NK-92 treated with Interleukin-12 subunit alpha and Interleukin-12 subunit beta, amount 100 ng/mL, for 24 hours (cell line): ENCODE data around the gene PROZ.
"Not testable (repeated sequence)": the region's sequence is repeated elsewhere in the genome, so short reads cannot be mapped to it uniquely, and the experiment has no call there.

Experiments used
- DNase-seq: peaks from one replicate; lab custom pipeline; 2025; lab: John Stamatoyannopoulos, UW

The PROZ gene, protein sequence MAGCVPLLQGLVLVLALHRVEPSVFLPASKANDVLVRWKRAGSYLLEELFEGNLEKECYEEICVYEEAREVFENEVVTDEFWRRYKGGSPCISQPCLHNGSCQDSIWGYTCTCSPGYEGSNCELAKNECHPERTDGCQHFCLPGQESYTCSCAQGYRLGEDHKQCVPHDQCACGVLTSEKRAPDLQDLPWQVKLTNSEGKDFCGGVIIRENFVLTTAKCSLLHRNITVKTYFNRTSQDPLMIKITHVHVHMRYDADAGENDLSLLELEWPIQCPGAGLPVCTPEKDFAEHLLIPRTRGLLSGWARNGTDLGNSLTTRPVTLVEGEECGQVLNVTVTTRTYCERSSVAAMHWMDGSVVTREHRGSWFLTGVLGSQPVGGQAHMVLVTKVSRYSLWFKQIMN

DNA sequence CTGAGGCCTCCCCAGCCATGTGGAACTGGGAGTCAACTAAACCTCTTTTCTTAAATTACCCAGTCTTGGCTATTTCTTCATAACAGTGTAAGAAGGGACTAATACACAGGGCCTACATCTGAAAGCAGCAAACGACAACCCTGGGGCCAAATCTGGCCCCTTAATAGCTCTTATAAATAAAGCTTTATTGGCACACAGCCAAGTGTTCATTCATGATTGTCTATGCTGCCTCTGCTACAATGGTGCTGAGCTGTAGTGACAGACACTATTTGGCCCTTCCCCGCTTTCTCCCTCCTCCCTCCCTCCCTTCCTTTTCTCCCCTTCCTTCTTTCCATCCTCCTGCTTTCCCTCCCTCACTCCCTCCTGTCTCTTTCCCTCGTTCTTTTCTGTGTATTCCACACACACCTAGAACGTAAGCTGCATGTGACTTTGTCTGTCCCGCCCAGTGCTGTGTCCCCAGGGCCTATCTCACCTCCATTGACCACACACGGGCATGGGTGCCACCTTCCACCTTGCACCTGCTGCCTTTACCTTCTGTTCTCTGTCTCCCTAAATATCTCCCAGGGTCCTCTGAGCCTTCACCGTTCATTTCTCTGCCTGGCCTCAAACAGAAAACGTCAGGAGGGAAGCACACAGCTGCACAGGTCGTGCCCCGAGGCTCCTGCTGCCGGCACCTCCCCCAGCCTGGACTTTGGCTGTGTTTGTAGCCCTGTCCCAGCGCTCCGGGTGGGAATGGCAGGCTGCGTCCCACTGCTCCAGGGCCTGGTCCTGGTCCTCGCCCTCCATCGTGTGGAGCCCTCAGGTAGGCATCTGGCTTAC lies at the start of gene PROZ:
PROZ (plus strand) TSS at position 720 of the 819 bp plus-strand sequence; CDS start at position 733, 13 bp downstream.
- no peak for DNase-seq

DNA sequence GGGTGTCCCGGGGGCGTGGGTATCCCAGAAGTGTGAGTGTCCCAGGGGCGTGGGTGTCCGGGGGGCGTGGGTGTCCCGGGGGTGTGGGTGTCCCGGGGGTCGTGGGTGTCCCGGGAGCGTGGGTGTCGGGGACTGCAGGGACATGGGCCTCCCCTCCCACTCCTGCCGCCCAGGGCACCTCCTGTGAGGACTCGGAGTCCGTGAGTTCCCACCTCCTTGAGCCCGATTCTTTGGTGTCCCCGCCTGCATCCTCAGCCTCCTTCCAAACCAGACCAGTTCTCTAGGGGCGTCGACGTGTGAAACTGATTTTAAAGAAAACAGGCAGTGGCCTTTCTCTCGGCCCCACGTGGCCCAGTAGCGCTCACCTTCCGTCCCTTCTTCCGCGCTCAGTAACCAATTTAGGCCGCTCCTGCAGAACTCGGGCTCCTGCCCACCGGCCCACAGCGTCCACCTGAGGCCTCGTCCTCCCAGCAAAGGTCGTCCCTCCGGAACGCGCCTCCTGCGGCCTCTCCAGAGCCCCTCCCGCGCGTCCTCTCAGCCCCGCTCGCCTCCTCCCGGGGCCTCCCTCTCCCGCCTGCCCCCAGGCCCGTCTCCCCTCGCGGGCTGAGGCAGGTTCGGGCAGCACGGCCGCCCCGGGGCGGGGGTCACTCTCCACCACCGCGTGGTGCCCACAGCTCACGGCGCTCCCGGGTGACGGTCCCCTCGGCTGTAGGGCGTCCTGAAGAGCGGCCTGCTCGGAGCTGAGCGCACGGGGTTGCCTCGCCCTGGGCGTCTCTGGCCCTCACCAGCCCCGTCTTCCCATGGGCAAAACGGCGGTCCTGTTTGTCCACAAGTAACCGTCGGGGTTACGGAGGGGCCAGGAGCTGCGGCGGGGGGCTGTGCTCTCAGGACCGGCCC lies 49.0 kb upstream of the PROZ start:
- no peak for DNase-seq

DNA sequence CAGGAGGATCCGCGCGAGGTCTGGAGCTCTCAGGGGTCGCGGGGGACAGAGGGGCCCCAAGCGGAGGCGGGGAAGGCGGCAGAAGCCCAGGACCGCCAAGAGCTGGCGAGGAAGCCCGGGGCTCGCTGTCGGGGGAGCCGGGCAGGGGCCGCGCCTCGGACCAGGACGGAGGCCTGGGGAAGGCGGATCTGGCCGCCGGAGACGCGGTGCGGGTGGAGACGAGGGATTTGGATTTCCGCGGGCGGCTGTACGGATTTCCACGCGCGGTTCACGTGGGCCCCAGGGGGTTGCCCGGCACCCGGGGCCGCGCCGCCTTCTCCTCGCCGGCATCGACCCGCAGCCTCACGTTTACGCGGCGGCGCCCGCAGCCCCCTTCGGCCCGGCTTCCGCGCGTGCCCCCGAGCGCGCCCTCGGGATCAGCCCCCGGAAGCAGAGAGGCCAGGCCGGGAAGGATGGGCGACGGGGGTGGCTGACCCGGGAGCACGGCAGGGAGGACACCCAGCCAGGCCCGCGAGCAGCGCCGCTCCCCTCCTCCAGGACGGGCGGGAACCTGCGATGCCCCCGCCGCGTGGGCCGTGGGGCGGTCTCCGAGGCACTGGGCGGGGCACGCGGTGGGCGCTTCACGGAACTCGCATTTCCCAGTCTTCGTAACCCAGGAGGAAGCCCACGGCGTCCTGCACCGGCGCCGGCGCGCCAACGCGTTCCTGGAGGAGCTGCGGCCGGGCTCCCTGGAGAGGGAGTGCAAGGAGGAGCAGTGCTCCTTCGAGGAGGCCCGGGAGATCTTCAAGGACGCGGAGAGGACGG lies 48.2 kb upstream of the PROZ start:
- no peak for DNase-seq

DNA sequence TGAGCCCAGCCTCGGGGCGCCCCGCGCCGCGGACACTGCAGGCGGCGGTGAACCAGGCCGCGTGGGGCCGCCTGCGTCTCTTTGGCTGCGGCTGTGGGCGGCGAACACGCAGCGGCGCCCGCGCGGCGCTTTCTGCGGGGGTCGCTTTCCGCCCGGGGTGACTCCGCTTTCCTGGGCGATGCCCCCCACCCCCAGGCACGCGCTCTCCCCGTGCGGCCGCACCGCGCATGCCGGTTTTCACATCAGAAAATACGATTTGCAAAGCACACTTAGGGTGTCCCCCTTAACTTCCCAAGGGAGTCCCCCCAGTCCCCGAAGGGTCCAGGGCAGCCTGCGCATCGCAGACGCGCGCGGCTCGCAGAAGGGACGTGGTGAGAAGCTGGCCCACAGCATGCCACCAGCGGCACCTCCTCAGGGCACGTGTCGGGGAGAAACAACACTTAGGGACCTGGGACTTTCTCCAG lies 47.6 kb upstream of the PROZ start:
- DNase-seq, result no peak

DNA sequence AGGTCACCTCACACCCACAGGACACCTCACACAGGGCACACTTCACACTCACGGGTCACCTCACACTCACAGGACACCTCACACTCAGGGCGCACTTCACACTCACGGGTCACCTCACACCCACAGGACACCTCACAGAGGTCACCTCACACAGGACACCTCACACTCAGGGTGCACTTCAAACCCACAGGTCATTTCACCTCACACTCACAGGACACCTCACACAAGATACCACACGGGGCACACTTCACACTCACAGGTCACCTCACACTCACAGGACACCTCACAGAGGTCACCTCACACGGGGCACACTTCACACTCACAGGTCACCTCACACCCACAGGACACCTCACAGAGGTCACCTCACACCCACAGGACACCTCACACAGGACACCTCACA lies 46.6 kb upstream of the PROZ start:
- not testable (repeated sequence) for DNase-seq

DNA sequence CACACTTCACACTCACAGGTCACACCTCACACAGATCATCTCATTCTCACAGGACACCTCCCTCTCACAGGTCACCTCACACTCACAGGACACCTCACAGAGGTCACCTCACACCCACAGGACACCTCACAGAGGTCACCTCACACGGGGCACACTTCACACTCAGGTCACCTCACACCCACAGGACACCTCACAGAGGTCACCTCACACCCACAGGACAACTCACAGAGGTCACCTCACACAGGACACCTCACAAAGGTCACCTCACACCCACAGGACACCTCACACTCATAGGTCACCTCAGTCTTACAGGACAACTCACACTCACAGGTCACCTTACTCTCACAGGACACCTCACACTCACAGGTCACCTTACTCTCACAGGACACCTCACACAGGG lies 46.0 kb upstream of the PROZ start:
- DNase-seq, result not testable (repeated sequence)

DNA sequence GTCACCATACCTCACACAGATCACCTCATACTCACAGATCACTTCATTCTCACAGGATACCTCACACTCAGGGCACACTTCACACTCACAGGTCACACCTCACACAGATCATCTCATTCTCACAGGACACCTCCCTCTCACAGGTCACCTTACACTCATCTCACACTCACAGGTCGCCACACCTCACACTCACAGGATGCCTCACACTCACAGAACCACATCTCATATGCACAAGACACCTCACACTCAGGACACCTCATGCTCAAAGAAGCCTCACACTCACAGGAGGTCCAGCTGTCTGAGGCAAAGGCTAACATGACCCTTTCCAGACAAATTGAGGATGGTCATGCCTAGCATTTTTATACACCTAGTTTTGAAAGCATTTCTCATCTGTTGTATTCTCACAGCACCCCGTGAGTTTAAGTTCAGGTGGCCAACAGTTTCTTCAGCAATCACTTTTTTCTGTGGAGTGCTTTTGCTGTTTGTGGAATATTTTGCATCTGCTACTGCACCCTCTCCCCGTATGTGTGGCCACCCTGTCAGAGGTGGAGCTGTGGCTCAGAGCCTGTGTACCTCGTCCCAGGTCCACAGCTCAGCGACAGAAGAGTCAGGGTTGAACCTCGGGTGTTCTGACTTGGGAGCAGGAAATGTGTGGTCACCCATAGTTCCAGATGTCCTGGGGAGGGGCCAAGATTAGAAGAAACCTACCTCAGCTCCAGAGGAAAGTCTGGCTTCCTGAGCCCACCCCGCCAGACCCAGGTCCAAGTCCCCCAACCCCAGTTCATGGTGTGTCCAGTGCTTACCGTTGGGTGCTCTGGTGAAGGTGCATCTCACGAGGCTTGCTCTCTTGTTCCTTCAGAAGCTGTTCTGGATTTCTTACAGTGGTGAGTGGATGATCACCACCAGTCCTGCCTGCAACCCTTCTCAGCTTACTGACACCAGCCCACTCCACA lies 45.3 kb upstream of the PROZ start:
- no peak for DNase-seq

DNA sequence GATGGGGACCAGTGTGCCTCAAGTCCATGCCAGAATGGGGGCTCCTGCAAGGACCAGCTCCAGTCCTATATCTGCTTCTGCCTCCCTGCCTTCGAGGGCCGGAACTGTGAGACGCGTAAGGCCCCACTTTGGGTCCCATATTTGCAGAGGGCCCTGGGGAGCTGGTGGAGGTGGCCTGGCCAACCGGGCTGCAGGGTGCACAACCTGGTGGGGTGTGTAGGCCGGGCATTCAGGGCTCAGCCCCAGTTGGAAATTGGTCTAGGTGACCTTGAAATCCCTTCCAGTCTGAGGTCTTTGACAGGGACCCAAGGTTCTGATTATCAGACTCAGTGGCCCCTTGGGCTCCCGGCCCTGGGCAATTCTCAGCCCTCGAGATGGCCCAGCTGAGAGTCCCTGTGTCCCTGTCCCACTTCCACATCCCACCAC lies 44.6 kb upstream of the PROZ start:
- DNase-seq, result no peak

DNA sequence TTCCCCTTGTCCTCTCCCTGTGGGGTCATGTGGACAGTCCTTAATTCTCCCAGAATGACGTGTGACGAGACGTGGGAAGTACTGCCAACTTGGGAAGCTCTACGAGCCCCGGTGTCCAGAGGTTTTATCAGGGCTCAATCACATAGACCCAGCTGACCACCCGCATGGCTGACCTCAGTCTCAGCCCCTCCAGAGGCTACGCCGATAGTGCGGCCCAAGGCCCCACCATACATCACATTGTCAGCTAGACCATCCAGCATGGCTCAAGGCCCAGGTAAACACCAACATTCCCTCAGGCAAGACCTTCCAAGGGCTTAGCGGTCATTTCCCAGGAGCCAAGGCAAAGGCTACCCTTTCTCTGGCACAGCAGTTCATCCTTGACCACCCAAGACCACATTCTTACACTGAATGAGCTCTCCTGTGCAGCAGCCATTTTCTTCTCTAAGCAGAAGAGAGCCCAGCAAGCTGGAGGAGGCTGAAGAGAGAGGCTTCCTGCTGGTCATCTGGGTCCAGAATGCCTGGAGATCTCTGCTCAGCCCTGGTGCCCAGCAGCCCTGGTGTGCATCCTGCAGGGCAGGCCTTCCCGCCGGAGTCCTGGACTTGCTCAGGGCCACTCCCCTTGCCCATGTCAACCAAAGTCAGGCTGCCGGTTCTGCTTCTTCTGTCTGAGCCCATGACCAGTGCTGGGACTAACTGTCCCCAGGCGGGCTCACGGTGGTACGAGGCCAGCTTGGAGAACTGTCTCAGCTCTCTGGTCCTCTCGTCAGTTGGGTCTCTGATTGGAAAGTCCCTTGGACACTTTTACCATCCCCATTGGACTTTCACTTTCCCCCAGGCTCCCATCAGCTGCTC lies 43.7 kb upstream of the PROZ start:
- no peak for DNase-seq

DNA sequence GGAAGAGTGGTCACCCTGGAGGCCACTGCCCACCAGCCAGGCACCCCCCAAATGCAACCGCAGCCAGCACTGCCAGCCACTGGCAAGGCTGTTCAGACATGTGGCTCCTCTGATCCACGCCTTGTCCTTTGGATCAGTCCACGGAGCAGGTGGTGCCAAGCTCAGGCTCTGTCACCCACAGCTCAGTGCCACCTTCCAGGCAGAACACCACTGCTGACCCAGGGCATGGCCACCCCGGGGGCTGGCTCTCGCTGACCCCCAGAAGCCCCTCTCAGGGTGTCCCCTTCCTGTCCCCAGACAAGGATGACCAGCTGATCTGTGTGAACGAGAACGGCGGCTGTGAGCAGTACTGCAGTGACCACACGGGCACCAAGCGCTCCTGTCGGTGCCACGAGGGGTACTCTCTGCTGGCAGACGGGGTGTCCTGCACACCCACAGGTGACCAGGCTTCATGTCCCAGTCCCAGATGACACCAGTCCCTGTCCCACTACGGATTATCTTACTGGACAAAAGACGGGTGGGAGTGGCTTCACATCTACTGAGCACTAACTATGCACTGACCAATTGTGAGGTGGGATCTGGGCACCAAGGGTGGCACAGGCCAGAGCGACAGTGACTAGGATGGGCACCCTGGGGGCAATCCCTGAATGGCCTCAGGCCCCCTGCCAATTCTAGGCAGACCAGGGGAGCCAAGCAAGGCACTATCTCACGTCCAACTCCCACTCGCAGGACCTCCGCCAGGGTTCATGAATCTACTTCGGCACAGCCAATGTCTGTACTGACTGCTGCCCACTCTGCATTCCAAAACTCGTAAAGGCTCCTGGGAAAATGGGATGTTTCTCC lies 42.9 kb upstream of the PROZ start:
- DNase-seq, result no peak

DNA sequence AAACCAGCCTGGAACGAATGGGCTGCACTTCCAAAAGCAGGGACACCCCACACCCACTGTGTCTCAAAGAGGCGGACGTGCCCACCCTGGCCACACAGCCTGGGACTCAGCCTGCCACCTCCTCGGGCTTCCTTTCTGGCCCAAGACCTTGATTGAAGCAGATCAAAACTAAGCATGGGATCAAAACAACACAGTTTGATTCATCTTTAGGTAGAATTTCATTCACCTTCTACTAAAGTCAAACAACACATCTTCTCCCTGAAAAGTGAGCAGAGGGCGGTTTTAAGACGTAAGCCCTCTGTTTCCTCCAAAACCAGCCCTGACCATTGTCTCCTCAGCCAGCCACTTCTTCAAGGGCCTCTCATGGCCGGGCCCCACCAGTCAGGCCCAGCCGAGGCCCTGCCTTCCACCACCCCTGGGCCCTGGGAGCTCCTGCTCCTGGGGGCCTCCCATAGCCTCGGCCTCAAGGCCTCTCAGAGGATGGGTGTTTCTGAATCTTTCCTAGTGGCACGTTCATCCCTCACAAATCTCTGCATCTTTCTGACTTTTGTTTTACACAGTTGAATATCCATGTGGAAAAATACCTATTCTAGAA lies 42.1 kb upstream of the PROZ start:
- no peak for DNase-seq

DNA sequence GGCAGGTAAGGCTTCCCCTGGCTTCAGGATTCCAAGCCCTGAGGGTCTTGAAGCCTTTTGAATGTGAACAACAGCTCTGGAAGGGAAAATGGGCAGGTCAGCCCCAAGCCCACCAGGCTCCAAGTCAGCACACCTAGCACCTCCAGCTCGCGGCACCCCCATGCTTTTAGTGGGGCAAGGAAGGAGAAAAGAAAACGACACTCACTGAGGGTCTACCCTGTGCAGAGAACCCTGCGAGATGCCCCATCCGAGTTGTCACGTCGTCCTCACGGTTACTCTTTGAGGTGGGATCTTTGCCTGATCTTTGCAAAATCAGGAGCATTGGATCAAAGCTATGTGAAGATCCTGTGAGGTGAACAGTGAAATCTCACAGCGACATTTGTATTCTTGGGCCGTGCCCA lies 41.6 kb upstream of the PROZ start:
- DNase-seq, result no peak

DNA sequence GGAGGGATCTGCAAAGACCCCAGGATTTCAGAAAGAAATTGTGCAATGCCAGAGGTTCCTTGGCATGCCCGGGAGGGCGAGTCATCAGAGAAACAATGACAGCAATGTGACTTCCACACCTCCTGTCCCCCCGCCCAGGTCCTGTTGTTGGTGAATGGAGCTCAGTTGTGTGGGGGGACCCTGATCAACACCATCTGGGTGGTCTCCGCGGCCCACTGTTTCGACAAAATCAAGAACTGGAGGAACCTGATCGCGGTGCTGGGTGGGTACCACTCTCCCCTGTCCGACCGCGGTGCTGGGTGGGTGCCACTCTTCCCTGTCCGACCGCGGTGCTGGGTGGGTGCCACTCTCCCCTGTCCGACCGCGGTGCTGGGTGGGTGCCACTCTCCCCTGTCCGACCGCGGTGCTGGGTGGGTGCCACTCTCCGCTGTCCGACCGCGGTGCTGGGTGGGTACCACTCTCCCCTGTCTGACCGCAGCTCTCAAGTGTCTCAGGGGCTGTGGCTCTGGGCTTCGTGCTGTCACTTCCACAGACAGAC lies 41.0 kb upstream of the PROZ start:
- DNase-seq, result no peak

DNA sequence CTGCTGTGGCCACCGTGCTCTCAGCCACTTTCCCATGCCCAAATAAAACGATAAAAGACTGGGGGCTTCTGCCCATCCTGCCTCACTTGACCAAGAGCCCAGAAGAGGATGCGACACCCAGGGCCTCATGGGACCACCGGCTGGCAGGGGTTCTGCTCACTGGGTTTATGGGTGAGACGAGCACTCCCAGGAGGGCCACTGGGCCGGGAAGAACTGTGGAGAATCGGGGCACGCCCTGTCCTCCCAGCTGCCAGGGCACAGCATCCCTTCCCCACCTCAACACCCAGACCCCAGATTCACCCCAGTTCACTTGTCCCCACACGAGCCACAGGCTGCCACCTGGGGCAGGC lies 40.6 kb upstream of the PROZ start:
- no peak for DNase-seq

DNA sequence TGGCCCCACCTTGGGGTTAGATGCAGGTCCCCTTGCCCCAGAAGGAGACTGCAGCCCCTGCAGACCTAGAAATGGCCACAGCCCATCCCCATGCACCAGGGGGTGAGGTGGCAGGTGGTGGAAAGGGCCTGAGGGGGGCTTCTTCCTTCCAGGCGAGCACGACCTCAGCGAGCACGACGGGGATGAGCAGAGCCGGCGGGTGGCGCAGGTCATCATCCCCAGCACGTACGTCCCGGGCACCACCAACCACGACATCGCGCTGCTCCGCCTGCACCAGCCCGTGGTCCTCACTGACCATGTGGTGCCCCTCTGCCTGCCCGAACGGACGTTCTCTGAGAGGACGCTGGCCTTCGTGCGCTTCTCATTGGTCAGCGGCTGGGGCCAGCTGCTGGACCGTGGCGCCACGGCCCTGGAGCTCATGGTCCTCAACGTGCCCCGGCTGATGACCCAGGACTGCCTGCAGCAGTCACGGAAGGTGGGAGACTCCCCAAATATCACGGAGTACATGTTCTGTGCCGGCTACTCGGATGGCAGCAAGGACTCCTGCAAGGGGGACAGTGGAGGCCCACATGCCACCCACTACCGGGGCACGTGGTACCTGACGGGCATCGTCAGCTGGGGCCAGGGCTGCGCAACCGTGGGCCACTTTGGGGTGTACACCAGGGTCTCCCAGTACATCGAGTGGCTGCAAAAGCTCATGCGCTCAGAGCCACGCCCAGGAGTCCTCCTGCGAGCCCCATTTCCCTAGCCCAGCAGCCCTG lies 40.0 kb upstream of the PROZ start:
- DNase-seq, result no peak

DNA sequence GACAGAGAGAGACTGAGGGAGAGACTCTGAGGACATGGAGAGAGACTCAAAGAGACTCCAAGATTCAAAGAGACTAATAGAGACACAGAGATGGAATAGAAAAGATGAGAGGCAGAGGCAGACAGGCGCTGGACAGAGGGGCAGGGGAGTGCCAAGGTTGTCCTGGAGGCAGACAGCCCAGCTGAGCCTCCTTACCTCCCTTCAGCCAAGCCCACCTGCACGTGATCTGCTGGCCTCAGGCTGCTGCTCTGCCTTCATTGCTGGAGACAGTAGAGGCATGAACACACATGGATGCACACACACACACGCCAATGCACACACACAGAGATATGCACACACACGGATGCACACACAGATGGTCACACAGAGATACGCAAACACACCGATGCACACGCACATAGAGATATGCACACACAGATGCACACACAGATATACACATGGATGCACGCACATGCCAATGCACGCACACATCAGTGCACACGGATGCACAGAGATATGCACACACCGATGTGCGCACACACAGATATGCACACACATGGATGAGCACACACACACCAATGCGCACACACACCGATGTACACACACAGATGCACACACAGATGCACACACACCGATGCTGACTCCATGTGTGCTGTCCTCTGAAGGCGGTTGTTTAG lies 39.2 kb upstream of the PROZ start:
- no peak for DNase-seq
